ENCODE measurements around the gene C2orf72.
"Not testable (repeated sequence)": the region's sequence is repeated elsewhere in the genome, so short reads cannot be mapped to it uniquely, and the experiment has no call there.

C2orf72 gene

GRCh38 chr2:231063347-231063746, 26.0 kb downstream of the C2orf72 start:
- Histone ChIP-seq H3K9ac (ENCODE audit: low read depth, low read length) (no peak overlapping the region), H3K27me3 (ENCODE audit: control insufficient read depth, insufficient read depth, low read length) (no peaks in the 10 kb centered on the region), H3K36me3 (ENCODE audit: control insufficient read depth, insufficient read depth, low read length) (peaks cover 11% of the 10 kb centered on the region), H3K4me1 (ENCODE audit: control insufficient read depth, insufficient read depth, low read length) (no peaks in the 10 kb centered on the region), H3K9me3 (ENCODE audit: control insufficient read depth, insufficient read depth, low read length) (no peaks in the 10 kb centered on the region), H3K4me3 (ENCODE audit: low read depth, low read length) (no peak overlapping the region)

- H3K9me3 ChIP-seq (ENCODE audit: control insufficient read depth, insufficient read depth, low read length), result no peaks in the 10 kb centered on the region
- H3K36me3 ChIP-seq (ENCODE audit: control insufficient read depth, insufficient read depth, low read length), result peaks cover 22% of the 10 kb centered on the region
- H3K4me1 ChIP-seq (ENCODE audit: control insufficient read depth, insufficient read depth, low read length), result no peaks in the 10 kb centered on the region
- no peak overlapping the region for H3K4me3 ChIP-seq (ENCODE audit: low read depth, low read length)
- H3K9ac ChIP-seq (ENCODE audit: low read depth, low read length), result no peak overlapping the region
- H3K27me3 ChIP-seq (ENCODE audit: control insufficient read depth, insufficient read depth, low read length), result no peaks in the 10 kb centered on the region
Measured at GRCh38 chr2:231065966-231066365, 28.6 kb downstream of the C2orf72 start.

- peaks cover 22% of the 10 kb centered on the region for H3K36me3 ChIP-seq (ENCODE audit: control insufficient read depth, insufficient read depth, low read length)
- H3K4me1 ChIP-seq (ENCODE audit: control insufficient read depth, insufficient read depth, low read length); H3K4me3 ChIP-seq (ENCODE audit: low read depth, low read length); H3K27me3 ChIP-seq (ENCODE audit: control insufficient read depth, insufficient read depth, low read length); H3K9ac ChIP-seq (ENCODE audit: low read depth, low read length); H3K9me3 ChIP-seq (ENCODE audit: control insufficient read depth, insufficient read depth, low read length): not testable (repeated sequence)
Measured at GRCh38 chr2:231067531-231067930, 30.2 kb downstream of the C2orf72 start.

GRCh38 chr2:231068525-231069222, 31.4 kb downstream of the C2orf72 start:
- no peaks in the 10 kb centered on the region for H3K4me1 ChIP-seq (ENCODE audit: control insufficient read depth, insufficient read depth, low read length)
- H3K36me3 ChIP-seq (ENCODE audit: control insufficient read depth, insufficient read depth, low read length), result peaks cover 22% of the 10 kb centered on the region
- no peak overlapping the region for H3K4me3 ChIP-seq (ENCODE audit: low read depth, low read length)
- no peak overlapping the region for H3K9ac ChIP-seq (ENCODE audit: low read depth, low read length)
- H3K27me3 ChIP-seq (ENCODE audit: control insufficient read depth, insufficient read depth, low read length), result no peaks in the 10 kb centered on the region
- no peaks in the 10 kb centered on the region for H3K9me3 ChIP-seq (ENCODE audit: control insufficient read depth, insufficient read depth, low read length)

- Histone ChIP-seq H3K4me1 (ENCODE audit: control insufficient read depth, insufficient read depth, low read length) (no peaks in the 10 kb centered on the region), H3K9ac (ENCODE audit: low read depth, low read length) (no peak overlapping the region), H3K9me3 (ENCODE audit: control insufficient read depth, insufficient read depth, low read length) (no peaks in the 10 kb centered on the region), H3K36me3 (ENCODE audit: control insufficient read depth, insufficient read depth, low read length) (peaks cover 22% of the 10 kb centered on the region), H3K4me3 (ENCODE audit: low read depth, low read length) (no peak overlapping the region), H3K27me3 (ENCODE audit: control insufficient read depth, insufficient read depth, low read length) (no peaks in the 10 kb centered on the region)
Measured at GRCh38 chr2:231069379-231070054, 32.2 kb downstream of the C2orf72 start.

GRCh38 chr2:231084565-231084964, 47.2 kb downstream of the C2orf72 start:
- no peaks in the 10 kb centered on the region for H3K9me3 ChIP-seq (ENCODE audit: control insufficient read depth, insufficient read depth, low read length)
- H3K36me3 ChIP-seq (ENCODE audit: control insufficient read depth, insufficient read depth, low read length), result peaks cover 34% of the 10 kb centered on the region
- H3K9ac ChIP-seq (ENCODE audit: low read depth, low read length), result no peak overlapping the region
- no peaks in the 10 kb centered on the region for H3K4me1 ChIP-seq (ENCODE audit: control insufficient read depth, insufficient read depth, low read length)
- no peak overlapping the region for H3K4me3 ChIP-seq (ENCODE audit: low read depth, low read length)
- H3K27me3 ChIP-seq (ENCODE audit: control insufficient read depth, insufficient read depth, low read length), result no peaks in the 10 kb centered on the region

- no peaks in the 10 kb centered on the region for H3K9me3 ChIP-seq (ENCODE audit: control insufficient read depth, insufficient read depth, low read length)
- H3K27me3 ChIP-seq (ENCODE audit: control insufficient read depth, insufficient read depth, low read length), result no peaks in the 10 kb centered on the region
- peaks cover 26% of the 10 kb centered on the region for H3K36me3 ChIP-seq (ENCODE audit: control insufficient read depth, insufficient read depth, low read length)
- H3K4me1 ChIP-seq (ENCODE audit: control insufficient read depth, insufficient read depth, low read length), result no peaks in the 10 kb centered on the region
- H3K9ac ChIP-seq (ENCODE audit: low read depth, low read length), result no peak overlapping the region
- H3K4me3 ChIP-seq (ENCODE audit: low read depth, low read length), result no peak overlapping the region
Measured at GRCh38 chr2:231088754-231089153, 51.4 kb downstream of the C2orf72 start.

GRCh38 chr2:231093933-231094332, 56.6 kb downstream of the C2orf72 start:
- peaks cover 8% of the 10 kb centered on the region for H3K36me3 ChIP-seq (ENCODE audit: control insufficient read depth, insufficient read depth, low read length)
- no peaks in the 10 kb centered on the region for H3K9me3 ChIP-seq (ENCODE audit: control insufficient read depth, insufficient read depth, low read length)
- no peaks in the 10 kb centered on the region for H3K27me3 ChIP-seq (ENCODE audit: control insufficient read depth, insufficient read depth, low read length)
- H3K4me1 ChIP-seq (ENCODE audit: control insufficient read depth, insufficient read depth, low read length), result peaks cover 4% of the 10 kb centered on the region
- H3K4me3 ChIP-seq (ENCODE audit: low read depth, low read length), result no peak overlapping the region
- H3K9ac ChIP-seq (ENCODE audit: low read depth, low read length), result no peak overlapping the region

GRCh38 chr2:231094736-231095346, 57.5 kb downstream of the C2orf72 start:
- H3K36me3 ChIP-seq (ENCODE audit: control insufficient read depth, insufficient read depth, low read length), result peaks cover 10% of the 10 kb centered on the region

More at GRCh38 chr2:231094736-231095346, 57.5 kb downstream of the C2orf72 start:
- Histone ChIP-seq H3K4me1 (ENCODE audit: control insufficient read depth, insufficient read depth, low read length) (peaks cover 4% of the 10 kb centered on the region), H3K27me3 (ENCODE audit: control insufficient read depth, insufficient read depth, low read length) (no peaks in the 10 kb centered on the region), H3K4me3 (ENCODE audit: low read depth, low read length) (no peak overlapping the region), H3K9ac (ENCODE audit: low read depth, low read length) (no peak overlapping the region), H3K9me3 (ENCODE audit: control insufficient read depth, insufficient read depth, low read length) (no peaks in the 10 kb centered on the region)

All from iPS-15b (cell line).